ENCODE data around the gene DDX31.
"Not testable (repeated sequence)": the region's sequence is repeated elsewhere in the genome, so short reads cannot be mapped to it uniquely, and the experiment has no call there.

The DDX31 gene

DNA sequence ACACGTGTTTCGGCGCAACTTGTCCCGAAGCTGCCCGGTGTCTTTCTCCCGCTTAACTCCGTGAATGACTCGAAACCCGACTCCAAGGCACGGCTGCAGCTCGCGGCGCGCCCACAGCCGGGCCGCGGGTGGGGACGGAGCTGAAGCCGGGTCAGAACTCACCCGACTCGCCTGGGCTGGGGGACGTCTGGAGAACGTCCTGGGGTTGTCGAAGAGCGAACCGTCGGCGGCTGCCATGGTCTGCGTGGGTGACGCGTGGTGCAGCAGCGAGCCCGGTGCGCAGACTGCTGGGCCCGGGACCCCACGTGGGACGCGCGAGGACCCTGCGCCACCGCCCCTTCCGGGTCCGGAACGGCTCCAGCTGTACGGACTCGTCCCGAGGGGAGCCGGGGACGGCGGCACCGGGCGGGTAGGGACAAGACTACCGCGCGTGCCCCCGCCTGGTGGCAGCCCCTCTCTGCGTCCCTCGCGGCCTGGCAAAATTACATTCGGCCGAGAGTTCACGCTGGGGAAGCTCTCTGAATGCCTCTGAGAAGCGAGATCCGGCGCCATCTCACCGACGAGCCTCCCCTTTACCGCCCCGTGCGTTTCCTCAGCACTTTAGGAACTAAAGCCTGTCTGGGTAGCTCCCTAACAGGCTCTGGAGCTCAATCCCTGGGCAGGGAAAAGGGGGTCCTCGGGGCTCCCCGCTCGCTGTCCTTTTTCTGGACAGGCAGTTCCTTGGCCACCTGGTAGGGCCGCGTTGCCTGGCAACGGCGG, at the start of gene DDX31:
TSS of gene DDX31 (minus strand) at position 286 of the 759 bp plus-strand sequence. CDS start at position 237, 49 bp downstream.
- DNase-seq (ENCODE audit: low read depth in 2 of 2), result peak; percentile 83

DNA sequence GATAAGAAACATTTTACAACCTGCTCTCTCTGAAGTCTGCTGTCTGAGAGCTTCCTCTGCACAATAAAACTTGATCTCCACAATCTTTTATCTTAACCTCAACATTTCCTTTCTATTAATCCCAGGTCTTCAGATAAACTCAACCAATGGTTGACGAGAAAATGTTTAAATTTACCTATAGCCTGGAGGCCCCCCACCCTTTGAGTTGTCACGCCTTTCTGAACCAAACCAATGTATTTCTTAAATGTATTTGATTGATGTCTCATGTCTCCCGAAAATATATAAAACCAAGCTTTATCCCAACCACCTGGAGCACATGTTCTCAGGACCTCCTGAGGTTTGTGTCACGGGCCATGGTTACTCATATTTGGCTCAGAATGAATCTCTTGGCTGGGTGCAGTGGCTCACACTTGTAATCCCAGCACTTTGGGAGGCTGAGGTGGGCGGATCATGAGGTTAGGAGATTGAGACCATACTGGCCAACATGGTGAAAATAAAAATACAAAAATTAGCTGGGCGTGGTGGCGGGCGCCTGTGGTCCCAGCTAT, 48.7 kb upstream of the DDX31 start:
- not testable (repeated sequence) for DNase-seq (ENCODE audit: low read depth in 2 of 2)

DNA sequence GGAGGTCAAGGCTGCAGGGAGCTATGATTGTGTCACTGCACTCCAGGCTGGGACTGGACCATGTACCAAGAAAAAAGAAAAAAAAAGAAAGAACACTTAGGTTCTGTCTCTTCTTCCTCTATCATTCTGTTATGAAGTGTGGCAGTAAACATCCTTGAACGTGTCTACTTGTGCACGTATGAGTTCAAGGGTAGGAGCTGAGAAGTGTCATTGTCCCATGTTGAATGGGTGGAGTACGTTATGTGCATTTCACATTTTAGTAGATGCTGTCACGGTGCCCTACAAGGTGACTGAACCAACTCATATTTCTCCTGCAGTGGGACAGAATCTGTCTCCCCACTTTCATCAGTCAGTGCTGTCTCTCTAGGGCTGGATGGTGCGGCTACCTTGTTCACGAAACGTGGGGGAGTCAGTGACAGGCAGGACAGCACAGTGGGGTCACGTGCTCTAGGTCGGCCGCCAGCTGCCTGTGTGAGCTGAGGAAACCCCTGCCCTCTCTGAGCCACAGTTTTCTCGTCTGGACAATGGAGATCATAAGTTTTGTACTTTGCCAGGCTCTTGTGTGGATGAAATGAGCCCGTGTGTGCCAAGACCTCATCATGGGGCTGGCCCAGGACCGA, 47.7 kb upstream of the DDX31 start:
- DNase-seq (ENCODE audit: low read depth in 2 of 2), result no peak

- no peak for DNase-seq (ENCODE audit: low read depth in 2 of 2)
Measured at GRCh38 chr9:132716007-132716406, 46.2 kb upstream of the DDX31 start.

DNA sequence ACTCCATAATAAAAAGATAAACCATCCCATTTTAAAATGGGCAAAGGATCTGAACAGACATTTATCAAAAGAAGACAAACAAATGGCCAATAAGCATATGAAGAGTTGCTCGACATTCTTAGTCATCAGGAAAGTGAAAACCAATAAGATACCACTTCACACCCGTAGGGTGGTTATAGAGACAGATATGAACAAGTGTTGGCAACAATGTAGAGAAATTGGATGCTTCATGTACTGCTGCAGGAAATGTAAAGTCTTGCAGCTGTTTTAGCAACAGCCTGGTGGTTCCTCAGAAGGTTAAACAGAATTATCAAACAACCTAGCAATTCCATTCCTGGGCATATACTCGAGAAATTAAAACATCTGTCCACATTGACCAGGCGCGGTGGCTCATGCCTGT, 43.0 kb upstream of the DDX31 start:
- no peak for DNase-seq (ENCODE audit: low read depth in 2 of 2)

DNA sequence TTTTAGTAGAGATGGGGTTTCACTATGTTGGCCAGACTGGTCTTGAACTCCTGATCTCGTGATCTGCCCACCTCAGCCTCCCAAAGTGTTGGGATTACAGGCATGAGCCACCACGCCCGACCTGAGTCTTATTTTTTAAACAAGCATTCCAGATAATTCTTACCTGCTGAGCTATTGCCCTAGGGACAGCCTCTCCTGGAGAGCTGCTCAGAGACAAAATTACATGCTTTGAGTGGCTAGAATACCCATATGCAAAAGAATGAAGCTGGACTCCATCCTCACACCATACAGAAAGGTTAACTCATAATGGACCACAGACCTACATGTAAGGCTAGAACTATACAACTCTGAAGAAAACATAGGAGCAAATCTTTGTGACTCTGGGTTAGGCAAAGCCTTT, 42.1 kb upstream of the DDX31 start:
- DNase-seq (ENCODE audit: low read depth in 2 of 2), result no peak

GRCh38 chr9:132711152-132711551, 41.4 kb upstream of the DDX31 start:
- not testable (repeated sequence) for DNase-seq (ENCODE audit: low read depth in 2 of 2)

DNA sequence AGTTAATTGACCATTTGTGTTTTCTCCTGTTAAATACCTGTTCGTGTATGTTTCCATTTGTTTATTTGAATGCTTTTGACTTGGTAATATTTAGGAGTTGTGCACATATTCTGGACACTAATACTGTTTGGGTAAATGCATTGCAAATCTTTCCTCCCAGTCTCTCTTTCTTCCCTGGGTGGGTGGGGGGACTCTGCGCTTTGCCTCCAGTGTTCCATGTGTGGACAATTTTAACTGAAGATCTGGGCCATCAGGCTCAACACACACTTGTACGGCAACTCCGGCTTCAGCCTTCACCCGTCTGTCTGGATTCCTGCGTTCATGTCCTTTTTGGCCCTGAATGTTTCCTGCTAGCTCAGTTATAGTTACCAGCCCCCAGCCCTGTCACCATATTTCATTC, 40.5 kb upstream of the DDX31 start:
- DNase-seq (ENCODE audit: low read depth in 2 of 2), result no peak

DNA sequence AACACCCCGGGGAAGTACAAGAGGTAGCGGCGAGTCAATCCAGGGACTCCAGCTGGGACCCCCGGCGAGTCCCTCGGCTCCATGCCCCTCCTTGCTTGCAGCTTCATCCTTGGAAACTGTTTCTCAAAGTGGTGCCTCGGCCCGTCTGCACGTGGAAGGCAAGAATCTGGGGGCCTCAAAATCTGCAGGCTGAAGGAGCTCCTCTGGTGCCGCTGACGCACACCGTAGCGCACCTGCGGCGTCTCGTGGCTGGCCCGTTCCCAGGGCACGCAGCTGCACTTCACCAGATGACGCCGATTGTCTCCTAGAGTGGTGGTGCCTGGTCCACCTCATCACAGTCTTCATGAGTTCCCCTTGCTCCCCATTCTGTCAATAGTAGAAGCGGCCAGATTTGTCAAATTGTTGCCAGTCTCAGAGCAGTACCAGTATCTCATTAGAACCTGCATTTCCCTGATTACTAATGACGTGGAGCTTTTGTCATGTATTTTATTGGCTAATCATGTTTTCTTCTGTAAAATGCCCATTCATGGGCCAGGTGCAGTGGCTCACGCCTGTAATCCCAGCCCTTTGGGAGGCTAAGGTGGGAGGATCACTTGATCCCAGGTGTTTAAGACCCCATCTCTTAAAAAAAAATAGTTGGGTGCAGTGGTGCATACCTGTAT, 39.1 kb upstream of the DDX31 start:
- DNase-seq (ENCODE audit: low read depth in 2 of 2), result no peak

DNA sequence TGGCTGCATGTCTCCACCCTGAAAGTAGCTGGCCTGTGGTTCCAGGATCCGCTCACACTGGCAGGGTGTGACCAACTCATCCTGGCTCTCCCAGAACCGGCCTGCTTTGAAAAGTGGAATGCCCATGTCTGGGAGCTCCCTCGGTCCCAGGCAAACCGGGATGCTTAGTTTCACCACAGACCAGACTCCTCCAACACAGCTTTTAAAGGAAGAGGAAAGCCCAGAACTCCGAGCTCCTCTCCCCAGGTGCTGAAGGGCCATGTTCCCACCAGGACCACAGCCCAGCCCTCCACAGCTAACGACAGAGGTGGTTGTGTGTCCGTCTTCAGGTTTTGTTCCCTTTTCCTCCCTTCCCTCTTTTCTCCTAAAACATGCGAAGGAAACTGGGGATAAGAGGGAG, 38.5 kb upstream of the DDX31 start:
- no peak for DNase-seq (ENCODE audit: low read depth in 2 of 2)

- DNase-seq (ENCODE audit: low read depth in 2 of 2), result no peak
Measured at GRCh38 chr9:132703336-132703735, 33.6 kb upstream of the DDX31 start.

- no peak for DNase-seq (ENCODE audit: low read depth in 2 of 2)
Measured at GRCh38 chr9:132702254-132702653, 32.5 kb upstream of the DDX31 start.

- no peak for DNase-seq (ENCODE audit: low read depth in 2 of 2)
Measured at GRCh38 chr9:132699956-132700355, 30.2 kb upstream of the DDX31 start.

GRCh38 chr9:132698989-132699388, 29.2 kb upstream of the DDX31 start:
- no peak for DNase-seq (ENCODE audit: low read depth in 2 of 2)

- DNase-seq (ENCODE audit: low read depth in 2 of 2), result no peak
Measured at GRCh38 chr9:132697230-132697629, 27.4 kb upstream of the DDX31 start.

GRCh38 chr9:132694144-132694543, 24.4 kb upstream of the DDX31 start:
- no peak for DNase-seq (ENCODE audit: low read depth in 2 of 2)

GRCh38 chr9:132690696-132691095, 20.9 kb upstream of the DDX31 start:
- no peak for DNase-seq (ENCODE audit: low read depth in 2 of 2)

GRCh38 chr9:132683873-132684272, 14.1 kb upstream of the DDX31 start:
- no peak for DNase-seq (ENCODE audit: low read depth in 2 of 2)

DNA sequence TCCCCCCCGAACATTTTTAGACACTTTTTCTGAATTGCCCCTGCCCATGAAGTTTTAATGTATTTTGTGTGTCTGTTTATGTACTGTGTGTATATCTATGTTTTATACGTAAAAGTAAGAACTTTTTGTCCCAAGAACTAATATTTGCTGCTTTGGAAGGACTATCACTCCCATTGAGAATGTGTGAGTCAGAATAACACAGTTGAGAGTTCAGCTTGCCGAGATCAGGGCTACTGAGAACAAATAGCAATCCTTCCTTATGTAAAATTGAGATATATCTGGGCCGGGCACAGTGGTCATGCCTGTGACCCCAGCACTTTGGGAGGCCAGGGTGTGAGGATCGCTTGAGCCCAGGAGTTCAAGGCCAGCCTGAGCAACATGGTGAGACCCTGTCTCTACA, 11.8 kb upstream of the DDX31 start:
- DNase-seq (ENCODE audit: low read depth in 2 of 2), result no peak

DNA sequence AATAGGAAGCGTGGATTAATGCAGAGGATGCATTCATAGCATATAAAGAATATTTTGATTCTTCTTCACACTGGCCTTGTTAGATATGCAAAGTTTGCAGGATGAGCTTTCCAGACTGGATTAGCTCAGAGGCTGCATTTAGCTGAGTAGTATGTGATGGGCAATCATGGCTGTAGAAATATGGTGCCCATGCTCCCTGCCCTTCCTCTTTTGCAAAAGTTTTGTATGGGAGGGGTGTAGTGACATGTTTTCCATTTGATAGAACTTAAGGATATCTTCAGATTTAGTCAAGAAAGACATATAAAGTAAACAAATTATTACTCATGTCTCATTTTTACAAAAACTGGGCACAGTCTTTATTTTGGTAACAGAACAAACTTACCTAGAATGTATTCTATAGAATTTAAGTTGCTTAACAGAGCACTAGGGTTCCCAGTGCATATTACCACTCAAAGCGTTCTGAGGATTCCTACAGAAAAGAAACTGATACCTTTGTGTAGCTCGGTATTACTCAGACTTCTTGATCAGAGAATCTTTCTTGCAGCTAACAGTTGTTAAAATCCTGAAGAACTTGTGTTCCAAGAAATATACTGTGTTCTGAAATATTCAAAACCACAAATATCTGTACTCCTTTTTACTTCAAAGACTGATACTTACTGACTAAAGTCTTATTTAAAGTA, 10.3 kb upstream of the DDX31 start:
- no peak for DNase-seq (ENCODE audit: low read depth in 2 of 2)

DNA sequence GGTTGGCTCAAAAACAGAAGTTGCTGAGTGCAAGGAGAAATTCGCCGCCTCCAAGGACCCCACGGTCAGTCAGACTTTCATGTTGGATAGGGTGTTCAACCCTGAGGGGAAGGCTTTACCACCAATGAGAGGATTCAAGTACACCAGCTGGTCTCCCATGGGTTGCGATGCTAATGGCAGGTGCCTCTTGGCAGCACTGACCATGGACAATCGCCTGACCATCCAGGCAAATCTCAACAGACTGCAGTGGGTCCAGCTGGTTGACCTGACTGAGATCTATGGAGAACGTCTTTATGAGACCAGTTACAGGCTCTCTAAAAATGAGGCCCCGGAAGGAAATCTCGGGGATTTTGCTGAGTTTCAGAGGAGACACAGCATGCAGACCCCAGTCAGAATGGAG, 8.2 kb upstream of the DDX31 start:
- no peak for DNase-seq (ENCODE audit: low read depth in 2 of 2)

- DNase-seq (ENCODE audit: low read depth in 2 of 2), result no peak
Measured at GRCh38 chr9:132674485-132674884, 4.7 kb upstream of the DDX31 start.

Measured in stimulated activated CD8-positive, alpha-beta memory T cell treated with anti-CD3 and anti-CD28 coated beads, Interleukin-15, amount 100 ng/mL, for 48 hours (primary cell).